Measurements from ENCODE around the gene SYDE1.

GRCh38 chr19:15112385-15112784 is 5.2 kb downstream of the SYDE1 start:
- TF ChIP-seq CTCF (IDR thresholded peaks at IDR 0.05) (no peak), POLR2A (IDR thresholded peaks at IDR 0.05) (no peak)

All from uterus (tissue), 2 donors.